ENCODE data around the gene PDE3B.

The PDE3B gene

GRCh38 chr11:14904745-14905103, 261.1 kb downstream of the PDE3B start:
- H3K27ac ChIP-seq (ENCODE audit: low read depth, low read length, severe bottlenecking): no peak overlapping the region
- H3K4me1 ChIP-seq (ENCODE audit: control insufficient read depth, insufficient read depth, low read length, poor library complexity, severe bottlenecking): no peaks in the 10 kb centered on the region
- no peaks in the 10 kb centered on the region for H3K9me3 ChIP-seq (ENCODE audit: control insufficient read depth, low read length)
- WGBS, 2 experiments (ENCODE audit: insufficient coverage in 2 of 2): 72 to 88% methylated on average over 19 to 26 of the region's 26 CpGs
- no peaks in the 10 kb centered on the region for H3K36me3 ChIP-seq (ENCODE audit: control insufficient read depth, insufficient read depth, low read length)
- H3K4me3 ChIP-seq (ENCODE audit: extremely low read depth, insufficient read depth, low read length, poor library complexity, severe bottlenecking): no peak overlapping the region

GRCh38 chr11:14905104-14906033, 261.8 kb downstream of the PDE3B start:
- H3K27ac ChIP-seq (ENCODE audit: low read depth, low read length, severe bottlenecking): no peak overlapping the region
- 91 to 92% methylated on average over 42 to 58 of the region's 58 CpGs for WGBS, 2 experiments (ENCODE audit: insufficient coverage in 2 of 2)
- H3K36me3 ChIP-seq (ENCODE audit: control insufficient read depth, insufficient read depth, low read length): no peaks in the 10 kb centered on the region
- H3K9me3 ChIP-seq (ENCODE audit: control insufficient read depth, low read length): no peaks in the 10 kb centered on the region
- H3K4me1 ChIP-seq (ENCODE audit: control insufficient read depth, insufficient read depth, low read length, poor library complexity, severe bottlenecking): no peaks in the 10 kb centered on the region
- no peak overlapping the region for H3K4me3 ChIP-seq (ENCODE audit: extremely low read depth, insufficient read depth, low read length, poor library complexity, severe bottlenecking)

- no peak overlapping the region for H3K4me3 ChIP-seq (ENCODE audit: extremely low read depth, insufficient read depth, low read length, poor library complexity, severe bottlenecking)
- H3K4me1 ChIP-seq (ENCODE audit: control insufficient read depth, insufficient read depth, low read length, poor library complexity, severe bottlenecking): no peaks in the 10 kb centered on the region
- no peaks in the 10 kb centered on the region for H3K36me3 ChIP-seq (ENCODE audit: control insufficient read depth, insufficient read depth, low read length)
- H3K9me3 ChIP-seq (ENCODE audit: control insufficient read depth, low read length): no peaks in the 10 kb centered on the region
- H3K27ac ChIP-seq (ENCODE audit: low read depth, low read length, severe bottlenecking): no peak overlapping the region
- 89 to 96% methylated on average over 3 to 5 of the region's 5 CpGs for WGBS, 2 experiments (ENCODE audit: insufficient coverage in 2 of 2)
These were observed 263.0 kb downstream of the PDE3B start for GRCh38 chr11:14906578-14906977.

- no peak overlapping the region for H3K4me3 ChIP-seq (ENCODE audit: extremely low read depth, insufficient read depth, low read length, poor library complexity, severe bottlenecking)
- no peaks in the 10 kb centered on the region for H3K9me3 ChIP-seq (ENCODE audit: control insufficient read depth, low read length)
- no peak overlapping the region for H3K27ac ChIP-seq (ENCODE audit: low read depth, low read length, severe bottlenecking)
- WGBS, 2 experiments (ENCODE audit: insufficient coverage in 2 of 2): 94 to 95% methylated on average over 6 of the region's 6 CpGs
- no peaks in the 10 kb centered on the region for H3K36me3 ChIP-seq (ENCODE audit: control insufficient read depth, insufficient read depth, low read length)
- no peaks in the 10 kb centered on the region for H3K4me1 ChIP-seq (ENCODE audit: control insufficient read depth, insufficient read depth, low read length, poor library complexity, severe bottlenecking)
These were observed 263.4 kb downstream of the PDE3B start for GRCh38 chr11:14906993-14907392.

- Histone ChIP-seq H3K27ac (ENCODE audit: low read depth, low read length, severe bottlenecking) (no peak overlapping the region), H3K4me1 (ENCODE audit: control insufficient read depth, insufficient read depth, low read length, poor library complexity, severe bottlenecking) (no peaks in the 10 kb centered on the region), H3K4me3 (ENCODE audit: extremely low read depth, insufficient read depth, low read length, poor library complexity, severe bottlenecking) (no peak overlapping the region), H3K36me3 (ENCODE audit: control insufficient read depth, insufficient read depth, low read length) (no peaks in the 10 kb centered on the region), H3K9me3 (ENCODE audit: control insufficient read depth, low read length) (no peaks in the 10 kb centered on the region)
- 57 to 59% methylated on average over 10 to 11 of the region's 13 CpGs for WGBS, 2 experiments (ENCODE audit: insufficient coverage in 2 of 2)
These were observed 264.0 kb downstream of the PDE3B start for GRCh38 chr11:14907411-14908213.

- no peak overlapping the region for H3K4me3 ChIP-seq (ENCODE audit: extremely low read depth, insufficient read depth, low read length, poor library complexity, severe bottlenecking)
- WGBS, 2 experiments (ENCODE audit: insufficient coverage in 2 of 2): 84 to 85% methylated on average over 2 to 3 of the region's 6 CpGs
- H3K4me1 ChIP-seq (ENCODE audit: control insufficient read depth, insufficient read depth, low read length, poor library complexity, severe bottlenecking): no peaks in the 10 kb centered on the region
- no peak overlapping the region for H3K27ac ChIP-seq (ENCODE audit: low read depth, low read length, severe bottlenecking)
- H3K9me3 ChIP-seq (ENCODE audit: control insufficient read depth, low read length): no peaks in the 10 kb centered on the region
- H3K36me3 ChIP-seq (ENCODE audit: control insufficient read depth, insufficient read depth, low read length): no peaks in the 10 kb centered on the region
These were observed 264.7 kb downstream of the PDE3B start for GRCh38 chr11:14908214-14908880.

- Histone ChIP-seq H3K4me3 (ENCODE audit: extremely low read depth, insufficient read depth, low read length, poor library complexity, severe bottlenecking) (no peak overlapping the region), H3K36me3 (ENCODE audit: control insufficient read depth, insufficient read depth, low read length) (no peaks in the 10 kb centered on the region), H3K27ac (ENCODE audit: low read depth, low read length, severe bottlenecking) (no peak overlapping the region), H3K4me1 (ENCODE audit: control insufficient read depth, insufficient read depth, low read length, poor library complexity, severe bottlenecking) (no peaks in the 10 kb centered on the region), H3K9me3 (ENCODE audit: control insufficient read depth, low read length) (no peaks in the 10 kb centered on the region)
- 81 to 86% methylated on average over 2 of the region's 3 CpGs for WGBS, 2 experiments (ENCODE audit: insufficient coverage in 2 of 2)
These were observed 270.9 kb downstream of the PDE3B start for GRCh38 chr11:14914536-14914935.

- H3K9me3 ChIP-seq (ENCODE audit: control insufficient read depth, low read length): no peaks in the 10 kb centered on the region
- no peaks in the 10 kb centered on the region for H3K36me3 ChIP-seq (ENCODE audit: control insufficient read depth, insufficient read depth, low read length)
- no CpG with 5 or more reads among the region's 1 CpG for WGBS, 2 experiments (ENCODE audit: insufficient coverage in 2 of 2)
- no peak overlapping the region for H3K27ac ChIP-seq (ENCODE audit: low read depth, low read length, severe bottlenecking)
- H3K4me1 ChIP-seq (ENCODE audit: control insufficient read depth, insufficient read depth, low read length, poor library complexity, severe bottlenecking): no peaks in the 10 kb centered on the region
- no peak overlapping the region for H3K4me3 ChIP-seq (ENCODE audit: extremely low read depth, insufficient read depth, low read length, poor library complexity, severe bottlenecking)
These were observed 272.8 kb downstream of the PDE3B start for GRCh38 chr11:14916403-14916802.
